Esophagus squamous epithelium (tissue), 4 donors: ENCODE measurements around the gene UVRAG.

Experiments used
- POLR2A ChIP-seq, 4 donors: fragments of 450-650 bp; IDR thresholded peaks; one replicate each; pipeline ENCODE4 v1.6.1; 2017; ENCODE audit warnings: antibody characterized with exemption in 4 of 4, mild to moderate bottlenecking in 4 of 4, moderate library complexity in 3 of 4
- TF ChIP-seq, protein P1 (sequence below), 6 experiments: fragments of 450-650 bp in 4 of 6; fragments of 200-600 bp in 2 of 6; sonication (generic) in 2 of 6; IDR thresholded peaks; one replicate each; pipeline ENCODE4 v1.5.1; 2016 to 2019; ENCODE audit warnings: antibody characterized with exemption in 6 of 6, mild to moderate bottlenecking in 4 of 6, moderate library complexity in 4 of 6

DNA sequence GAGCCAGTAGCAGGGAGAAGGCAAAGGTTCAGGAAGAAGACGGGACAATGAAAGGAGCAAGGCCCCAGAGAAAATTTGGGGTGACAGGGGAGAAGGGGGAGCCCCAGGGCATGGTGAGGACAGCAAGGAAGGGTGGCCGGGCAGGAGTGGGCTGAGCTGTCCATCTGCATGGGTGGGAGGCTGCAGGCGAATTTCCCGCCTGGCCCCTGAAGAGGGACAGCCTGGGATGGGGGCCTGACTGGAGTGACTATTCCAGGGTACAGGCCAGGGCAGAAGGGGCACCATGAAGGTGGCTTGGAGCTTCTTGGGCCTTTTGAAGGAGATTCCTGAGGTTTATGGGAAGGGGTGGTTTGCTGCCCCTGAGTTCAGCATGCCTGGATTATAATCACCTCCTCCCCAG, 335.1 kb downstream of the UVRAG start:
- TF ChIP-seq, protein P1, sequence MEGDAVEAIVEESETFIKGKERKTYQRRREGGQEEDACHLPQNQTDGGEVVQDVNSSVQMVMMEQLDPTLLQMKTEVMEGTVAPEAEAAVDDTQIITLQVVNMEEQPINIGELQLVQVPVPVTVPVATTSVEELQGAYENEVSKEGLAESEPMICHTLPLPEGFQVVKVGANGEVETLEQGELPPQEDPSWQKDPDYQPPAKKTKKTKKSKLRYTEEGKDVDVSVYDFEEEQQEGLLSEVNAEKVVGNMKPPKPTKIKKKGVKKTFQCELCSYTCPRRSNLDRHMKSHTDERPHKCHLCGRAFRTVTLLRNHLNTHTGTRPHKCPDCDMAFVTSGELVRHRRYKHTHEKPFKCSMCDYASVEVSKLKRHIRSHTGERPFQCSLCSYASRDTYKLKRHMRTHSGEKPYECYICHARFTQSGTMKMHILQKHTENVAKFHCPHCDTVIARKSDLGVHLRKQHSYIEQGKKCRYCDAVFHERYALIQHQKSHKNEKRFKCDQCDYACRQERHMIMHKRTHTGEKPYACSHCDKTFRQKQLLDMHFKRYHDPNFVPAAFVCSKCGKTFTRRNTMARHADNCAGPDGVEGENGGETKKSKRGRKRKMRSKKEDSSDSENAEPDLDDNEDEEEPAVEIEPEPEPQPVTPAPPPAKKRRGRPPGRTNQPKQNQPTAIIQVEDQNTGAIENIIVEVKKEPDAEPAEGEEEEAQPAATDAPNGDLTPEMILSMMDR (IDR thresholded peaks at IDR 0.05), result no peak
- TF ChIP-seq POLR2A (IDR thresholded peaks at IDR 0.05), result no peak
